Measurements from ENCODE around the gene RPS3A. TPM values are rescaled to one million over a fixed set of nuclear protein-coding genes. Genes with fewer than 3 reads are reported as not detected.
A peak's percentile ranks its signal among the peaks of the same experiment; 100 is the strongest.
"Not testable (repeated sequence)": the region's sequence is repeated elsewhere in the genome, so short reads cannot be mapped to it uniquely, and the experiment has no call there.

Gene RPS3A
- total RNA-seq, 1 donor from 2014 or later, result 1,043 TPM

- no peak for TF ChIP-seq CTCF (IDR thresholded peaks at IDR 0.05; ENCODE audit: borderline replicate concordance)
- Histone ChIP-seq H3K9me3 (replicated peaks) (no peaks in the 10 kb centered on the region), H3K36me3 (peaks cover 5% of the 10 kb centered on the region), H3K27me3 (ENCODE audit: low read depth) (no peaks in the 10 kb centered on the region), H3K27ac (replicated peaks) (peak overlapping the region; percentile 75), H3K4me1 (peaks cover 50% of the 10 kb centered on the region), H3K4me3 (no peak overlapping the region)
- DNase-seq, result no peak
- intact Hi-C loops (cut with micrococcal nuclease), result no loop called here
Measured at GRCh38 chr4:151114338-151114737, 14.9 kb downstream of the RPS3A start.

- no peak for DNase-seq
- H3K9me3 ChIP-seq (replicated peaks), result no peaks in the 10 kb centered on the region
- no peak overlapping the region for H3K4me3 ChIP-seq
- peak overlapping the region; percentile 75 for H3K27ac ChIP-seq (replicated peaks)
- intact Hi-C loops (cut with micrococcal nuclease), result no loop called here
- no peaks in the 10 kb centered on the region for H3K27me3 ChIP-seq (ENCODE audit: low read depth)
- TF ChIP-seq CTCF (IDR thresholded peaks at IDR 0.05; ENCODE audit: borderline replicate concordance), result no peak
- peaks cover 11% of the 10 kb centered on the region for H3K36me3 ChIP-seq
- peaks cover 50% of the 10 kb centered on the region for H3K4me1 ChIP-seq
Measured at GRCh38 chr4:151114986-151115385, 15.6 kb downstream of the RPS3A start.

- Histone ChIP-seq H3K27ac (replicated peaks) (peak overlapping the region; percentile 57), H3K36me3 (peaks cover 33% of the 10 kb centered on the region)
- peak; percentile 30 for DNase-seq
Measured at GRCh38 chr4:151117371-151117962, 18.0 kb downstream of the RPS3A start.

GRCh38 chr4:151129796-151130195 is 30.4 kb downstream of the RPS3A start:
- H3K36me3 ChIP-seq, result peaks cover 90% of the 10 kb centered on the region
- no peak for TF ChIP-seq CTCF (IDR thresholded peaks at IDR 0.05; ENCODE audit: borderline replicate concordance)

More at GRCh38 chr4:151117371-151117962, 18.0 kb downstream of the RPS3A start:
- Histone ChIP-seq H3K4me1 (peaks cover 34% of the 10 kb centered on the region), H3K27me3 (ENCODE audit: low read depth) (no peaks in the 10 kb centered on the region), H3K4me3 (no peak overlapping the region), H3K9me3 (replicated peaks) (no peaks in the 10 kb centered on the region)
- peak; percentile 84 for TF ChIP-seq CTCF (IDR thresholded peaks at IDR 0.05; ENCODE audit: borderline replicate concordance)
- intact Hi-C loops (cut with micrococcal nuclease), result no loop called here

GRCh38 chr4:151133311-151133710 is 33.9 kb downstream of the RPS3A start:
- no peak for DNase-seq
- no peak for TF ChIP-seq CTCF (IDR thresholded peaks at IDR 0.05; ENCODE audit: borderline replicate concordance)
- intact Hi-C loops (cut with micrococcal nuclease), result no loop called here
- H3K27ac ChIP-seq (replicated peaks), result no peak overlapping the region
- H3K4me1 ChIP-seq, result no peaks in the 10 kb centered on the region
- H3K36me3 ChIP-seq, result peaks cover 83% of the 10 kb centered on the region
- H3K9me3 ChIP-seq (replicated peaks), result no peaks in the 10 kb centered on the region
- H3K27me3 ChIP-seq (ENCODE audit: low read depth), result no peaks in the 10 kb centered on the region
- H3K4me3 ChIP-seq, result no peak overlapping the region

More at GRCh38 chr4:151129796-151130195, 30.4 kb downstream of the RPS3A start:
- peak overlapping the region; percentile 27 for H3K27ac ChIP-seq (replicated peaks)
- DNase-seq, result no peak
- H3K4me1 ChIP-seq, result no peaks in the 10 kb centered on the region
- H3K4me3 ChIP-seq, result no peak overlapping the region
- H3K9me3 ChIP-seq (replicated peaks), result no peaks in the 10 kb centered on the region
- no peaks in the 10 kb centered on the region for H3K27me3 ChIP-seq (ENCODE audit: low read depth)
- intact Hi-C loops (cut with micrococcal nuclease), result no loop called here

GRCh38 chr4:151136048-151136447 is 36.6 kb downstream of the RPS3A start:
- H3K9me3 ChIP-seq (replicated peaks); intact Hi-C loops (cut with micrococcal nuclease); DNase-seq; H3K4me3 ChIP-seq; H3K27me3 ChIP-seq (ENCODE audit: low read depth); H3K27ac ChIP-seq (replicated peaks); H3K4me1 ChIP-seq: not testable (repeated sequence)
- peaks cover 81% of the 10 kb centered on the region for H3K36me3 ChIP-seq

Measured in left ventricle myocardium inferior (tissue), 1 donor.